K562 (cell line): ENCODE measurements around the gene HOXD12. TPM values are rescaled to one million over a fixed set of nuclear protein-coding genes. Genes with fewer than 3 reads are reported as not detected.

Experiments used
- ATAC-seq: fragments of 200-7000 bp; cut with Tn5 transposase; 3 replicates; pipeline ENCODE4 v1.9.1; 2020; ENCODE audit warnings: moderate library complexity
- BruUV-seq: library from RNA; stranded (reverse); fragments of 400-500 nt; replicated peaks from 2 replicates; lab custom pipeline; 2021; lab: Mats Ljungman, UMichigan
- CTCF ChIA-PET: fragments of 300-600 bp; formaldehyde crosslinking; extraction: SDS; loops from one replicate; lab custom pipeline; 2021; ENCODE audit warnings: low intra/inter-chr PET ratio; lab: Yijun Ruan, JAX
- POLR2A ChIA-PET: fragments of 300-600, 350-650 bp; sonication (Branson Sonifier 250); formaldehyde crosslinking; extraction: SDS; loops from one replicate; lab custom pipeline; 2021; ENCODE audit warnings: antibody characterized with exemption, inconsistent platforms; lab: Yijun Ruan, JAX
- DNase-seq, 4 experiments: peaks; one replicate each; pipeline versions ENCODE4 v3.0.0 to v3.0.0-alpha.2; 2011 to 2018; ENCODE audit warnings: low spot score in 3 of 4, mixed read lengths in 3 of 4; ENCODE audit errors: extremely low read depth in 1 of 4
- FAIRE-seq: peaks from 2 replicates; lab custom pipeline; 2011; peaks lifted over from hg19 to GRCh38; lab: Jason Lieb, UNC
- H2AFZ ChIP-seq: 2 replicates; pipeline ENCODE4 v1.6.0; 2011; ENCODE audit warnings: low read depth, low read length, control low read depth, inconsistent platforms
- H3K27ac ChIP-seq: fragments of 200-600 bp; 3 replicates; pipeline ENCODE4 v1.8.0; 2011; ENCODE audit warnings: low read depth, mild to moderate bottlenecking, control low read depth, inconsistent platforms, low read length, moderate library complexity, mixed read lengths; ENCODE audit errors: extremely low read depth
- H3K27me3 ChIP-seq, 2 experiments: fragments of 300-600 bp in 1 of 2; 2 replicates in 1 of 2; 3 replicates in 1 of 2; pipeline versions ENCODE4 v1.6.0 to v1.8.0; 2011; ENCODE audit warnings: inconsistent platforms in 2 of 2, low read length in 2 of 2, mild to moderate bottlenecking in 1 of 2, mixed read lengths in 1 of 2, moderate library complexity in 1 of 2; ENCODE audit not compliant: control insufficient read depth in 2 of 2, insufficient read depth in 2 of 2
- H3K36me3 ChIP-seq: fragments of 300-600 bp; 3 replicates; pipeline ENCODE4 v1.8.0; 2011; ENCODE audit warnings: mild to moderate bottlenecking, low read length, inconsistent platforms; ENCODE audit not compliant: control insufficient read depth, insufficient read depth
- H3K4me1 ChIP-seq, 2 experiments: fragments of 200-600 bp in 1 of 2; replicated peaks in 1 of 2; 2 replicates in 1 of 2; 3 replicates in 1 of 2; pipeline versions ENCODE4 v1.5.1 to v1.8.0; 2011; ENCODE audit warnings: inconsistent platforms in 2 of 2, low read length in 2 of 2, mild to moderate bottlenecking in 1 of 2, mixed read lengths in 1 of 2, moderate library complexity in 1 of 2; ENCODE audit not compliant: control insufficient read depth in 2 of 2, insufficient read depth in 2 of 2
- H3K4me2 ChIP-seq: 2 replicates; pipeline ENCODE4 v1.6.1; 2011; ENCODE audit warnings: low read length, control low read depth, inconsistent platforms, mixed read lengths; ENCODE audit not compliant: insufficient read depth
- H3K4me3 ChIP-seq: fragments of 200-600 bp; sonication (generic), shearing (Covaris generic); 2 replicates; pipeline ENCODE4 v1.5.1; 2016; ENCODE audit warnings: control low read depth, inconsistent platforms
- H3K79me2 ChIP-seq: fragments of 200-600 bp; 3 replicates; pipeline ENCODE4 v1.8.0; 2011; ENCODE audit warnings: low read length, inconsistent platforms; ENCODE audit not compliant: control insufficient read depth, insufficient read depth
- H3K9ac ChIP-seq, 2 experiments: 2 replicates each; pipeline versions ENCODE4 v1.6.0 to v1.6.1; 2011; ENCODE audit warnings: low read depth in 2 of 2, low read length in 2 of 2, control low read depth in 1 of 2, inconsistent platforms in 1 of 2, mild to moderate bottlenecking in 1 of 2, mixed read lengths in 1 of 2; ENCODE audit not compliant: insufficient read depth in 1 of 2
- H3K9me1 ChIP-seq: one replicate; pipeline ENCODE4 v1.6.0; 2011; ENCODE audit warnings: inconsistent platforms, mild to moderate bottlenecking, low read length, moderate library complexity; ENCODE audit not compliant: control insufficient read depth, insufficient read depth
- H3K9me3 ChIP-seq: replicated peaks from 2 replicates; pipeline ENCODE4 v1.5.1; 2011; ENCODE audit warnings: low read depth, low read length, inconsistent platforms; ENCODE audit not compliant: control insufficient read depth, insufficient read depth
- H4K20me1 ChIP-seq: replicated peaks from 2 replicates; pipeline ENCODE4 v1.6.1; 2011; ENCODE audit warnings: low read length, inconsistent platforms, mixed read lengths; ENCODE audit not compliant: control insufficient read depth, insufficient read depth
- E2F8 ChIP-seq: fragments of 450-650 bp; IDR thresholded peaks from 2 replicates; pipeline ENCODE4 v1.7.1; 2018; ENCODE audit warnings: mild to moderate bottlenecking, low read depth; ENCODE audit not compliant: partially characterized antibody
- TFE3 ChIP-seq: fragments of 450-650 bp; formaldehyde crosslinking; IDR thresholded peaks from 2 replicates; pipeline ENCODE4 v1.4.0; 2020; ENCODE audit warnings: mild to moderate bottlenecking, mixed read lengths
- USF2 ChIP-seq: sonication (generic); formaldehyde crosslinking; IDR thresholded peaks from 2 replicates; pipeline ENCODE4 v1.5.0; 2020; ENCODE audit warnings: missing genetic modification reagents
- WGBS: fragments of 100-300 bp; shearing (Covaris generic); methylation state at CpG from one replicate; pipeline ENCODE4 v1.1.6; 2016; ENCODE audit warnings: low coverage, mixed read lengths; ENCODE audit not compliant: insufficient coverage; ENCODE audit errors: missing lambda C conversion rate; 5-methylcytosine and 5-hydroxymethylcytosine counted together
- in situ Hi-C: fragments of 300-500 bp; cut with MboI; formaldehyde crosslinking; loops from 4 replicates; pipeline ENCODE4 v1.15.0; 2018; ENCODE audit warnings: inconsistent platforms, mixed read lengths
- intact Hi-C: fragments of 100-400 bp; cut with micrococcal nuclease; formaldehyde crosslinking; loops from 2 replicates; pipeline ENCODE4 v1.14.2; 2022
- polyA plus RNA-seq, 8 experiments: library from polyadenylated mRNA; depleted of rRNA in 4 of 8; stranded (reverse) in 5 of 8; unstranded in 3 of 8; fragments of >200 nt; fragmentation: Nextera tagmentation in 2 of 8; fragmentation: Illumina TruSeq in 1 of 8; extraction: Ambion mirVana in 2 of 8; extraction: Trizol in 1 of 8; gene quantifications; 2 replicates each; pipeline versions ENCODE4 v1.2.1 to v1.2.3, GENCODE V29; 2011 to 2014; ENCODE audit warnings: inconsistent platforms in 1 of 8, missing spikeins in 1 of 8
- total RNA-seq, 7 experiments: library from RNA; depleted of rRNA in 6 of 7; stranded (reverse); fragments of >200 nt in 6 of 7; fragmentation: Illumina TruSeq in 2 of 7; extraction: Trizol in 2 of 7; gene quantifications; 2 replicates each; pipeline versions ENCODE4 v1.2.1 to v1.2.3, GENCODE V29; 2011 to 2021; ENCODE audit warnings: low replicate concordance in 1 of 7

Gene HOXD12
- total and polyA plus RNA-seq, 9 of the 15 experiments (the other 6 are each of a cell fraction or from before 2014, with no cell fraction given), result not detected

- ATAC-seq, result no peak
- H3K4me2 ChIP-seq, result no peak within 1 kb of the TSS
- no peaks in the 10 kb centered on the region for H3K9me3 ChIP-seq
- H3K27ac ChIP-seq, result no peak within 1 kb of the TSS
- H3K36me3 ChIP-seq, result no peaks in the 10 kb centered on the region
- H2AFZ ChIP-seq, result no peak within 1 kb of the TSS
- BruUV-seq, result no TSS peak
- no peak within 1 kb of the TSS for H3K9ac ChIP-seq
- peaks cover 6% of the 10 kb centered on the region; the same call in 1 of the 2 replicates for H4K20me1 ChIP-seq
- WGBS, result 41% methylated on average over 60 of the region's 84 CpGs
- H3K4me1 ChIP-seq, result peaks cover 0 to 19% of the 10 kb centered on the region in 2 experiments; a peak in 2 of 5 replicates
- TF ChIP-seq USF2 (CRISPR knock-in tag) (peak; percentile 57), E2F8 (no peak), TFE3 (CRISPR knock-in tag) (peak; percentile 34; the same call in 1 of the 2 replicates)
- POLR2A ChIA-PET, result no interaction called here
- no peak within 1 kb of the TSS for H3K4me3 ChIP-seq
- CTCF ChIA-PET, result interaction anchor here (1.1 kb wide), 1 partner anchor 1024 kb away, joined by 3 read pairs; no protein-coding TSS in a partner anchor
- in situ Hi-C loops, result no loop called here
- no peak for DNase-seq
- H3K79me2 ChIP-seq, result no peaks in the 10 kb centered on the region
- intact Hi-C loops, result no loop called here
- no peaks in the 10 kb centered on the region for H3K9me1 ChIP-seq
- H3K27me3 ChIP-seq, result peaks cover 68 to 71% of the 10 kb centered on the region in 2 experiments
- FAIRE-seq, result no peak
Measured at GRCh38 chr2:176122683-176123410, 23.3 kb downstream of the HOXD12 start, which contains the start of gene HOXD9. HOXD9 (plus strand) TSS chr2:176122719; CDS start chr2:176122769, 50 bp downstream.
